K562 (cell line): ENCODE measurements around the gene ZNF438. TPM values are rescaled to one million over a fixed set of nuclear protein-coding genes. Genes with fewer than 3 reads are reported as not detected.

Experiments used
- ARID3A ChIP-seq: IDR thresholded peaks from 2 replicates; pipeline ENCODE4 v1.6.1; 2012; ENCODE audit warnings: low read depth, low read length, improper control_type of control experiment, borderline replicate concordance
- CTBP1 ChIP-seq: fragments of 450-650 bp; IDR thresholded peaks from 2 replicates; pipeline ENCODE4 v1.6.1; 2016; ENCODE audit warnings: borderline replicate concordance
- HMGXB4 ChIP-seq: sonication (generic); formaldehyde crosslinking; IDR thresholded peaks from 2 replicates; pipeline ENCODE4 v1.8.1; 2023; ENCODE audit warnings: mild to moderate bottlenecking, missing genetic modification reagents
- RAD51 ChIP-seq: fragments of 450-650 bp; IDR thresholded peaks from 2 replicates; pipeline ENCODE4 v1.7.1; 2016; ENCODE audit warnings: low read depth, mild to moderate bottlenecking, borderline replicate concordance
- RBBP5 ChIP-seq: fragments of 200-600 bp; sonication (generic); IDR thresholded peaks from 2 replicates; pipeline ENCODE4 v1.6.1; 2012; ENCODE audit warnings: borderline replicate concordance, mild to moderate bottlenecking, low read length, control low read depth, inconsistent platforms; ENCODE audit not compliant: insufficient read depth, poor library complexity, severe bottlenecking
- SMARCC2 ChIP-seq: fragments of 450-650 bp; IDR thresholded peaks from 2 replicates; pipeline ENCODE4 v1.6.1; 2017; ENCODE audit warnings: antibody characterized with exemption, moderate library complexity, mild to moderate bottlenecking, low read depth
- TCF3 ChIP-seq: sonication (generic); formaldehyde crosslinking; IDR thresholded peaks from 2 replicates; pipeline ENCODE4 v1.4.0; 2020; ENCODE audit warnings: mild to moderate bottlenecking, missing genetic modification reagents
- ZNF277 ChIP-seq: fragments of 250-450 bp; sonication (Bioruptor Pico); IDR thresholded peaks from 2 replicates; pipeline ENCODE4 v1.8.0; 2022; ENCODE audit warnings: inconsistent platforms, mild to moderate bottlenecking, moderate library complexity, borderline replicate concordance
- polyA plus RNA-seq, 8 experiments: library from polyadenylated mRNA; depleted of rRNA in 4 of 8; stranded (reverse) in 5 of 8; unstranded in 3 of 8; fragments of >200 nt; fragmentation: Nextera tagmentation in 2 of 8; fragmentation: Illumina TruSeq in 1 of 8; extraction: Ambion mirVana in 2 of 8; extraction: Trizol in 1 of 8; gene quantifications; 2 replicates each; pipeline versions ENCODE4 v1.2.1 to v1.2.3, GENCODE V29; 2011 to 2014; ENCODE audit warnings: inconsistent platforms in 1 of 8, missing spikeins in 1 of 8
- total RNA-seq, 7 experiments: library from RNA; depleted of rRNA in 6 of 7; stranded (reverse); fragments of >200 nt in 6 of 7; fragmentation: Illumina TruSeq in 2 of 7; extraction: Trizol in 2 of 7; gene quantifications; 2 replicates each; pipeline versions ENCODE4 v1.2.1 to v1.2.3, GENCODE V29; 2011 to 2021; ENCODE audit warnings: low replicate concordance in 1 of 7

Gene ZNF438
- total and polyA plus RNA-seq, 9 of the 15 experiments (the other 6 are each of a cell fraction or from before 2014, with no cell fraction given), result 0.45 to 1.5 (median 0.91) TPM

- TF ChIP-seq ARID3A (no peak), HMGXB4 (CRISPR knock-in tag) (no peak), ZNF277 (no peak), CTBP1 (no peak), TCF3 (no peak), RAD51 (no peak), SMARCC2 (no peak), RBBP5 (no peak)
These were observed 214.1 kb downstream of the ZNF438 start (continued) for GRCh38 chr10:30817541-30817940.
